CD14-positive monocyte (primary cell): ENCODE results near the gene CNTNAP5. TPM values are rescaled to one million over a fixed set of nuclear protein-coding genes. Genes with fewer than 3 reads are reported as not detected.

ENCODE experiments used
- DNase-seq, 3 donors: peaks; one replicate each; pipeline ENCODE4 v3.0.0-alpha.2; 2011 to 2022
- H2AFZ ChIP-seq: 2 replicates; pipeline ENCODE4 v1.6.0; 2012; ENCODE audit warnings: mild to moderate bottlenecking, low read depth, low read length, inconsistent platforms; ENCODE audit not compliant: insufficient read depth, poor library complexity, severe bottlenecking
- H3K27ac ChIP-seq, 2 donors: 1 replicate in 1 of 2; 2 replicates in 1 of 2; pipeline ENCODE4 v1.5.1; 2012 to 2013; ENCODE audit warnings: low read length in 2 of 2, control low read depth in 1 of 2, inconsistent platforms in 1 of 2, low read depth in 1 of 2, mild to moderate bottlenecking in 1 of 2
- H3K27me3 ChIP-seq, 2 donors: one replicate each; pipeline versions ENCODE4 v1.6.0 to v1.6.1; 2011 to 2013; ENCODE audit warnings: low read length in 2 of 2; ENCODE audit not compliant: control insufficient read depth in 2 of 2, insufficient read depth in 2 of 2
- H3K36me3 ChIP-seq, 2 donors: replicated peaks in 1 of 2; 1 replicate in 1 of 2; 2 replicates in 1 of 2; pipeline versions ENCODE4 v1.5.1 to v1.6.1; 2012 to 2013; ENCODE audit warnings: low read length in 2 of 2, control low read depth in 1 of 2, inconsistent platforms in 1 of 2, mild to moderate bottlenecking in 1 of 2; ENCODE audit not compliant: insufficient read depth in 2 of 2, control insufficient read depth in 1 of 2
- H3K4me1 ChIP-seq, 2 donors: 1 replicate in 1 of 2; 2 replicates in 1 of 2; pipeline versions ENCODE4 v1.5.1 to v1.6.1; 2012 to 2013; ENCODE audit warnings: low read length in 2 of 2, control low read depth in 1 of 2, inconsistent platforms in 1 of 2, mild to moderate bottlenecking in 1 of 2, moderate library complexity in 1 of 2; ENCODE audit not compliant: insufficient read depth in 2 of 2, control insufficient read depth in 1 of 2
- H3K4me2 ChIP-seq: replicated peaks from 2 replicates; pipeline ENCODE3; 2012; ENCODE audit warnings: low read length, moderate library complexity, mild to moderate bottlenecking; ENCODE audit not compliant: poor library complexity, severe bottlenecking; ENCODE audit errors: extremely low read depth
- H3K4me3 ChIP-seq, 3 experiments: fragments of 200-600 bp in 1 of 3; sonication (generic) in 1 of 3; replicated peaks in 1 of 3; 1 replicate in 2 of 3; 2 replicates in 1 of 3; pipeline ENCODE4 v1.5.1; 2011 to 2013; ENCODE audit warnings: low read length in 3 of 3, mild to moderate bottlenecking in 3 of 3, control low read depth in 2 of 3, low read depth in 2 of 3, inconsistent platforms in 1 of 3, moderate library complexity in 1 of 3
- H3K79me2 ChIP-seq: 2 replicates; pipeline ENCODE4 v1.6.0; 2012; ENCODE audit warnings: mild to moderate bottlenecking, control low read depth, inconsistent platforms, low read length, moderate library complexity; ENCODE audit not compliant: insufficient read depth
- H3K9ac ChIP-seq: 2 replicates; pipeline ENCODE4 v1.6.0; 2017; ENCODE audit warnings: low read length, mild to moderate bottlenecking; ENCODE audit not compliant: insufficient read depth, poor library complexity, severe bottlenecking
- H3K9me3 ChIP-seq, 2 donors: replicated peaks in 1 of 2; 1 replicate in 1 of 2; 2 replicates in 1 of 2; pipeline versions ENCODE4 v1.5.1 to v1.6.1; 2012 to 2013; ENCODE audit warnings: low read length in 2 of 2, control low read depth in 1 of 2; ENCODE audit not compliant: control insufficient read depth in 1 of 2, insufficient read depth in 1 of 2
- H4K20me1 ChIP-seq: 2 replicates; pipeline ENCODE4 v1.6.0; 2012; ENCODE audit warnings: mild to moderate bottlenecking, low read length, control low read depth, moderate library complexity; ENCODE audit not compliant: insufficient read depth
- H3K27ac Mint-ChIP-seq, 7 donors: one replicate each; pipeline ENCODE4 v1.8.0; 2020; ENCODE audit warnings: mild to moderate bottlenecking in 7 of 7, mixed read lengths in 7 of 7, moderate library complexity in 6 of 7, inconsistent platforms in 2 of 7
- H3K27me3 Mint-ChIP-seq, 3 donors: one replicate each; pipeline ENCODE4 v1.8.0; 2021 to 2022; ENCODE audit warnings: low read depth in 3 of 3, mild to moderate bottlenecking in 3 of 3, mixed read lengths in 3 of 3, moderate library complexity in 3 of 3, inconsistent platforms in 1 of 3
- H3K36me3 Mint-ChIP-seq, 2 donors: one replicate each; pipeline ENCODE4 v1.8.0; 2020; ENCODE audit warnings: mixed read lengths in 2 of 2, inconsistent platforms in 1 of 2, mild to moderate bottlenecking in 1 of 2
- H3K4me1 Mint-ChIP-seq: one replicate; pipeline ENCODE4 v1.8.0; 2020; ENCODE audit warnings: mild to moderate bottlenecking, mixed read lengths
- H3K4me3 Mint-ChIP-seq, 2 donors: one replicate each; pipeline ENCODE4 v1.8.0; 2020; ENCODE audit warnings: mild to moderate bottlenecking in 2 of 2, mixed read lengths in 2 of 2, moderate library complexity in 1 of 2
- H3K9me3 Mint-ChIP-seq, 7 donors: one replicate each; pipeline ENCODE4 v1.8.0; 2020 to 2022; ENCODE audit warnings: mixed read lengths in 7 of 7, mild to moderate bottlenecking in 6 of 7, moderate library complexity in 6 of 7, inconsistent platforms in 2 of 7
- CTCF ChIP-seq: fragments of 200-600 bp; IDR thresholded peaks from one replicate; pipeline ENCODE4 v1.8.0; 2022; ENCODE audit warnings: antibody characterized with exemption, mild to moderate bottlenecking
- WGBS: methylation state at CpG from one replicate; pipeline ENCODE4 v1.1.5; 2013; ENCODE audit warnings: missing lambda C conversion rate; ENCODE audit not compliant: insufficient coverage; 5-methylcytosine and 5-hydroxymethylcytosine counted together
- intact Hi-C, 2 donors: fragments of 100-400 bp; cut with micrococcal nuclease; formaldehyde crosslinking; loops; one replicate each; pipeline versions ENCODE4 v1.15.0 to v1.15.1; 2023
- polyA plus RNA-seq, 3 donors: library from polyadenylated mRNA; depleted of rRNA in 1 of 3; unstranded in 2 of 3; stranded (reverse) in 1 of 3; fragments of 300-500 nt in 2 of 3; fragments of >200 nt in 1 of 3; fragmentation: Illumina TruSeq in 2 of 3; gene quantifications; 1 replicate in 2 of 3; 2 replicates in 1 of 3; pipeline ENCODE4 v1.2.3, GENCODE V29; 2012 to 2021

Gene CNTNAP5
- polyA plus RNA-seq, 3 donors: not detected

- no peak overlapping the region for H3K27ac Mint-ChIP-seq
- DNase-seq: no peak
- no peak overlapping the region for H3K9ac ChIP-seq
- no peaks in the 10 kb centered on the region for H3K4me1 Mint-ChIP-seq
- H2AFZ ChIP-seq: no peak overlapping the region
- peaks cover 0 to 5% (median 2%) of the 10 kb centered on the region in 3 donors for H3K27me3 Mint-ChIP-seq
- no peaks in the 10 kb centered on the region for H3K79me2 ChIP-seq
- H3K27ac ChIP-seq: no peak overlapping the region
- no peaks in the 10 kb centered on the region for H3K4me1 ChIP-seq
- H3K9me3 Mint-ChIP-seq: peaks cover 0 to 4% (median 1%) of the 10 kb centered on the region in 7 donors
- no peak overlapping the region for H3K4me3 ChIP-seq
- no peaks in the 10 kb centered on the region for H3K36me3 ChIP-seq
- no peak overlapping the region for H3K4me2 ChIP-seq
- no peaks in the 10 kb centered on the region for H4K20me1 ChIP-seq
- H3K9me3 ChIP-seq: peaks cover 0 to 3% of the 10 kb centered on the region in 2 donors
- intact Hi-C loops: no loop called here
- no peak overlapping the region for H3K4me3 Mint-ChIP-seq
- no peak for TF ChIP-seq CTCF
- no peaks in the 10 kb centered on the region for H3K36me3 Mint-ChIP-seq
- H3K27me3 ChIP-seq: no peaks in the 10 kb centered on the region
Observed at GRCh38 chr2:124582387-124582786, 557.3 kb downstream of the CNTNAP5 start.

DNA sequence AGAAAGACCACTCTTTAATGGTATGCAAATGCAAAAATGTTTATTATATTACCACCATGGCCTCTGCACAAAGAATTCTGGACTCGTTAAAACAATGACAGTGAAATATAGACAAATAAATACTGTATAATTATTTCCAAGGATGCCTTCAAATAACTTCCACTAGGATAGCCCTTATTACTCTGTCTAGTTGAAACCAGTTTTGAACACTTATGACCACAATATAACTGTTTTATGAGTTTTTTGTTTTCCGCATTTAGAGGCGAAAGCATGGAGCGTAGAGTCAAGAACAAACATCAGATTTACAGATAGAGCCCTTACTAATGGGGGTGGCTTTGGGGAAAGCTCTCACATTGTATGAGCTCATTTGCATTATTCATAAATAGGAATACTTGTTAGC lies 559.5 kb downstream of the CNTNAP5 start:
- Histone ChIP-seq H3K36me3 (no peaks in the 10 kb centered on the region), H3K79me2 (no peaks in the 10 kb centered on the region), H3K27ac (no peak overlapping the region), H4K20me1 (no peaks in the 10 kb centered on the region), H3K27me3 (no peaks in the 10 kb centered on the region), H3K4me3 (no peak overlapping the region), H3K9me3 (peaks cover 0 to under 1% of the 10 kb centered on the region in 2 donors), H3K4me2 (no peak overlapping the region), H3K4me1 (no peaks in the 10 kb centered on the region), H2AFZ (no peak overlapping the region), H3K9ac (no peak overlapping the region)
- intact Hi-C loops: no loop called here
- no peak for DNase-seq
- Mint-ChIP-seq H3K9me3 (peaks cover 0 to 8% (median 2%) of the 10 kb centered on the region in 7 donors), H3K4me3 (no peak overlapping the region), H3K27me3 (peaks cover 0 to 5% (median 0%) of the 10 kb centered on the region in 3 donors), H3K4me1 (no peaks in the 10 kb centered on the region), H3K36me3 (no peaks in the 10 kb centered on the region), H3K27ac (no peak overlapping the region)
- WGBS: no CpG with 5 or more reads among the region's 4 CpGs
- TF ChIP-seq CTCF: no peak
